IMR-90 (cell line): Measurements from ENCODE around the gene PDE11A. TPM values are rescaled to one million over a fixed set of nuclear protein-coding genes. Genes with fewer than 3 reads are reported as not detected.

Source experiments
- ATAC-seq: fragments of 200-7000 bp; cut with Tn5 transposase; 2 replicates; pipeline ENCODE4 v1.9.1; 2020; ENCODE audit warnings: low read depth, mild to moderate bottlenecking, moderate library complexity
- BruUV-seq: library from RNA; stranded (reverse); fragments of 400-500 nt; replicated peaks from 2 replicates; lab custom pipeline; 2021; lab: Mats Ljungman, UMichigan
- CTCF ChIA-PET: fragments of 300-600 bp; formaldehyde crosslinking; extraction: SDS; loops from one replicate; lab custom pipeline; 2021; ENCODE audit warnings: antibody characterized with exemption; lab: Yijun Ruan, JAX
- POLR2A ChIA-PET: fragments of 300-600 bp; sonication (Branson Sonifier 250); formaldehyde crosslinking; loops from one replicate; lab custom pipeline; 2022; ENCODE audit warnings: antibody characterized with exemption; ENCODE audit not compliant: unreplicated experiment; lab: Charles Lee
- DNase-seq: peaks from one replicate; pipeline ENCODE4 v3.0.0; 2013
- H2AFZ ChIP-seq: replicated peaks from 2 replicates; pipeline ENCODE3; 2013; ENCODE audit warnings: low read length, mild to moderate bottlenecking; ENCODE audit not compliant: poor library complexity
- H2AK5ac ChIP-seq: 2 replicates; pipeline ENCODE4 v1.6.1; 2013; ENCODE audit warnings: low read depth, low read length, inconsistent platforms
- H2AK9ac ChIP-seq: replicated peaks from 2 replicates; pipeline ENCODE3; 2013; ENCODE audit warnings: mild to moderate bottlenecking, low read depth, low read length, moderate library complexity; ENCODE audit not compliant: poor library complexity
- H2BK120ac ChIP-seq: 2 replicates; pipeline ENCODE4 v1.6.1; 2013; ENCODE audit warnings: low read depth, low read length, inconsistent platforms
- H2BK15ac ChIP-seq: 3 replicates; pipeline ENCODE4 v1.6.1; 2013; ENCODE audit warnings: low read depth, low read length, inconsistent platforms
- H2BK20ac ChIP-seq: 2 replicates; pipeline ENCODE4 v1.6.1; 2013; ENCODE audit warnings: low read depth, mild to moderate bottlenecking, inconsistent platforms, low read length, moderate library complexity
- H2BK5ac ChIP-seq: 2 replicates; pipeline ENCODE4 v1.6.1; 2013; ENCODE audit warnings: mild to moderate bottlenecking, low read depth, low read length, inconsistent platforms; ENCODE audit not compliant: poor library complexity, severe bottlenecking
- H3K14ac ChIP-seq: replicated peaks from 2 replicates; pipeline ENCODE4 v1.6.1; 2013; ENCODE audit warnings: low read depth, low read length, inconsistent platforms
- H3K18ac ChIP-seq: 2 replicates; pipeline ENCODE4 v1.6.1; 2013; ENCODE audit warnings: low read depth, low read length, control low read depth
- H3K23ac ChIP-seq: 2 replicates; pipeline ENCODE4 v1.6.1; 2013; ENCODE audit warnings: low read depth, low read length, inconsistent platforms
- H3K27ac ChIP-seq: 2 replicates; pipeline ENCODE4 v1.5.1; 2013; ENCODE audit warnings: mild to moderate bottlenecking, control low read depth, low read length; ENCODE audit not compliant: insufficient read depth
- H3K27me3 ChIP-seq: 2 replicates; pipeline ENCODE4 v1.6.1; 2013; ENCODE audit warnings: low read length; ENCODE audit not compliant: control insufficient read depth, insufficient read depth
- H3K36me3 ChIP-seq: 2 replicates; pipeline ENCODE4 v1.6.1; 2013; ENCODE audit warnings: low read length, mixed read lengths; ENCODE audit not compliant: control insufficient read depth, insufficient read depth
- H3K4ac ChIP-seq: 2 replicates; pipeline ENCODE4 v1.6.1; 2013; ENCODE audit warnings: low read depth, low read length, inconsistent platforms
- H3K4me1 ChIP-seq: 2 replicates; pipeline ENCODE4 v1.6.1; 2013; ENCODE audit warnings: low read length, mixed read lengths; ENCODE audit not compliant: control insufficient read depth, insufficient read depth
- H3K4me2 ChIP-seq: 2 replicates; pipeline ENCODE4 v1.6.1; 2013; ENCODE audit warnings: low read depth, mild to moderate bottlenecking, control low read depth, low read length, moderate library complexity
- H3K4me3 ChIP-seq: 2 replicates; pipeline ENCODE4 v1.5.1; 2013; ENCODE audit warnings: low read depth, mild to moderate bottlenecking, control low read depth, low read length, moderate library complexity; ENCODE audit not compliant: insufficient read depth
- H3K56ac ChIP-seq: 2 replicates; pipeline ENCODE4 v1.6.1; 2013; ENCODE audit warnings: low read length, inconsistent platforms; ENCODE audit not compliant: insufficient read depth; ENCODE audit errors: extremely low read depth
- H3K79me1 ChIP-seq, 2 experiments: 2 replicates each; pipeline ENCODE4 v1.6.1; 2013; ENCODE audit warnings: low read length in 2 of 2, inconsistent platforms in 1 of 2, low read depth in 1 of 2
- H3K9ac ChIP-seq: 2 replicates; pipeline ENCODE4 v1.6.1; 2013; ENCODE audit warnings: low read depth, low read length, control low read depth
- H3K9me1 ChIP-seq: 2 replicates; pipeline ENCODE4 v1.6.1; 2013; ENCODE audit warnings: low read length, inconsistent platforms; ENCODE audit not compliant: insufficient read depth
- H3K9me3 ChIP-seq: 2 replicates; pipeline ENCODE4 v1.6.1; 2013; ENCODE audit warnings: low read length; ENCODE audit not compliant: control insufficient read depth, insufficient read depth
- H4K20me1 ChIP-seq: 2 replicates; pipeline ENCODE4 v1.6.1; 2013; ENCODE audit warnings: low read length, inconsistent platforms; ENCODE audit not compliant: insufficient read depth
- H4K5ac ChIP-seq: 2 replicates; pipeline ENCODE4 v1.6.1; 2013; ENCODE audit warnings: mild to moderate bottlenecking, low read depth, low read length, control low read depth
- H4K8ac ChIP-seq, 2 experiments: 2 replicates each; pipeline ENCODE4 v1.6.1; 2013; ENCODE audit warnings: low read depth in 2 of 2, low read length in 2 of 2, control low read depth in 1 of 2, inconsistent platforms in 1 of 2
- H4K91ac ChIP-seq: 2 replicates; pipeline ENCODE4 v1.6.1; 2013; ENCODE audit warnings: low read depth, low read length, inconsistent platforms; ENCODE audit not compliant: insufficient read depth
- BHLHE40 ChIP-seq: fragments of 150-350 bp; IDR thresholded peaks from 2 replicates; pipeline ENCODE4 v1.6.1; 2016; ENCODE audit warnings: mild to moderate bottlenecking, low read depth, low read length
- FOS ChIP-seq: fragments of 150-350 bp; IDR thresholded peaks from 2 replicates; pipeline ENCODE4 v1.6.1; 2016; ENCODE audit warnings: low read depth, low read length
- MAFK ChIP-seq: IDR thresholded peaks from 2 replicates; pipeline ENCODE4 v1.6.1; 2012; ENCODE audit warnings: low read depth, low read length, improper control_type of control experiment
- MAZ ChIP-seq: IDR thresholded peaks from 2 replicates; pipeline ENCODE4 v1.6.1; 2012; ENCODE audit warnings: low read depth, mild to moderate bottlenecking, low read length, improper control_type of control experiment, moderate library complexity, borderline replicate concordance
- MXI1 ChIP-seq: IDR thresholded peaks from 2 replicates; pipeline ENCODE4 v1.6.1; 2012; ENCODE audit warnings: low read depth, mild to moderate bottlenecking, low read length, moderate library complexity, borderline replicate concordance
- NFE2L2 ChIP-seq: fragments of 150-350 bp; IDR thresholded peaks from 2 replicates; pipeline ENCODE4 v1.6.1; 2016; ENCODE audit warnings: low read depth, mild to moderate bottlenecking, low read length
- POLR2A ChIP-seq: IDR thresholded peaks from 2 replicates; pipeline ENCODE4 v1.6.1; 2012; ENCODE audit warnings: mild to moderate bottlenecking, low read depth, low read length
- RAD21 ChIP-seq: IDR thresholded peaks from 2 replicates; pipeline ENCODE4 v1.6.1; 2012; ENCODE audit warnings: low read length, improper control_type of control experiment
- RCOR1 ChIP-seq: IDR thresholded peaks from 2 replicates; pipeline ENCODE4 v1.6.1; 2012; ENCODE audit warnings: mild to moderate bottlenecking, low read length, improper control_type of control experiment; ENCODE audit not compliant: insufficient replicate concordance
- RFX5 ChIP-seq: IDR thresholded peaks from 2 replicates; pipeline ENCODE4 v1.8.0; 2012; ENCODE audit warnings: low read depth, mild to moderate bottlenecking, low read length, moderate library complexity
- SMC3 ChIP-seq: fragments of 150-350 bp; IDR thresholded peaks from 2 replicates; pipeline ENCODE4 v1.6.1; 2016; ENCODE audit warnings: low read depth, mild to moderate bottlenecking, antibody characterized with exemption, low read length, moderate library complexity
- WGBS, 2 experiments: methylation state at CpG; one replicate each; pipeline versions ENCODE4 v1.1.5 to v1.1.7; 2013; ENCODE audit warnings: missing lambda C conversion rate in 2 of 2; ENCODE audit not compliant: insufficient read length in 1 of 2; ENCODE audit errors: extremely low coverage in 2 of 2; 5-methylcytosine and 5-hydroxymethylcytosine counted together
- dilution Hi-C: fragments of 300-500 bp; cut with HindIII; formaldehyde crosslinking; loops from one replicate; pipeline ENCODE4 v1.14.3; 2018; ENCODE audit warnings: low sequenced_read_pairs; ENCODE audit not compliant: unreplicated experiment
- in situ Hi-C: fragments of 300-500 bp; cut with MboI; formaldehyde crosslinking; loops from 3 replicates; pipeline ENCODE4 v1.14.3; 2019; ENCODE audit warnings: low sequenced_read_pairs, inconsistent platforms, mixed read lengths
- intact Hi-C: fragments of 100-400 bp; cut with micrococcal nuclease; formaldehyde crosslinking; loops from 2 replicates; pipeline ENCODE4 v1.10.0; 2022
- polyA plus RNA-seq, 3 experiments: library from polyadenylated mRNA; depleted of rRNA; stranded (reverse); fragments of >200 nt; gene quantifications; 2 replicates each; pipeline ENCODE4 v1.2.3, GENCODE V29; 2012; ENCODE audit warnings: low replicate concordance in 1 of 3
- total RNA-seq: library from RNA; depleted of rRNA; stranded (reverse); fragments of >200 nt; gene quantifications from 2 replicates; pipeline ENCODE4 v1.2.3, GENCODE V29; 2012
- TF ChIP-seq, protein P1 (sequence below): fragments of 150-350 bp; IDR thresholded peaks from 2 replicates; pipeline ENCODE4 v1.6.1; 2017; ENCODE audit warnings: mild to moderate bottlenecking, antibody characterized with exemption, low read length, low read depth
- TF ChIP-seq, protein P2 (sequence below): conservative IDR thresholded peaks from 2 replicates; pipeline ENCODE4 v1.5.1; 2012; ENCODE audit warnings: mild to moderate bottlenecking, low read depth, low read length, improper control_type of control experiment
- TF ChIP-seq, protein P3 (sequence below): fragments of 150-350 bp; IDR thresholded peaks from 2 replicates; pipeline ENCODE4 v1.6.1; 2016; ENCODE audit warnings: low read depth, mild to moderate bottlenecking, low read length, moderate library complexity, borderline replicate concordance

Gene PDE11A
- total and polyA plus RNA-seq, 2 of the 4 experiments (the other 2 are of a cell fraction) = 0.21 to 0.72 TPM

DNA sequence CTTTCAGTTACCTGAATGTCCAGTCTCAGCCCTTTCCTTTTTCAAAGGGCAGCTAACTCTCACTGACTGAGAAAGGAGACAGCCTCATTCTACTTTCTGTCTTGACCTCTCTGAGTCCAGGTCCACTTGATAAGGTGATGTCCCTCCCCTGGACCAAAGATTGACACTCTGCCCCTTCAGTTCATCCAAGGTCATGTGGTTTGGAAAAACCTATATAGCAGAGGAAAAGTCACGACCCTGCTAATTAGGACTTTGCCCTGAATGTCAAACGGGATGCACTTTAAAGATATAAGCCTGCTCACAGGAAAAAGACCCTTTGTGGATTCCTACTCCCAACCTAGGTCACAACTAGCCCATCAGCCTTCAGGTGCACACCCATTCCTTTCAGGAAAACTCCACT lies 471.7 kb downstream of the PDE11A start:
- H3K27me3 ChIP-seq = peaks cover 10% of the 10 kb centered on the region
- H4K5ac ChIP-seq = no peak overlapping the region
- H3K9ac ChIP-seq = no peak overlapping the region
- H3K4me1 ChIP-seq = peaks cover 2% of the 10 kb centered on the region; the same call in 1 of the 2 replicates
- H2BK15ac ChIP-seq = no peak overlapping the region
- no TSS peak for BruUV-seq
- POLR2A ChIA-PET = no interaction called here
- CTCF ChIA-PET = no interaction called here
- no peak overlapping the region for H3K27ac ChIP-seq
- no CpG with 5 or more reads among the region's 2 CpGs for WGBS, 2 experiments
- no peaks in the 10 kb centered on the region for H3K9me3 ChIP-seq
- H3K4ac ChIP-seq = no peak overlapping the region
- intact Hi-C loops (loop anchor here (5.0 to 10.0 kb wide), 3 partner anchors 121 to 336 kb away; partner anchors contain the start of gene NFE2L2), dilution Hi-C loops (no loop called here), in situ Hi-C loops (loop anchor here (10.0 kb wide), 3 partner anchors 106 to 436 kb away; no protein-coding TSS in a partner anchor)
- no peak overlapping the region for H3K14ac ChIP-seq
- no peak overlapping the region for H2AFZ ChIP-seq
- ATAC-seq = no peak
- no peak overlapping the region for H3K23ac ChIP-seq
- H4K20me1 ChIP-seq = no peaks in the 10 kb centered on the region
- H3K9me1 ChIP-seq = no peaks in the 10 kb centered on the region
- H4K91ac ChIP-seq = no peak overlapping the region
- TF ChIP-seq MXI1 (no peak), SMC3 (no peak), RAD21 (no peak), FOS (no peak), POLR2A (no peak), BHLHE40 (no peak), MAFK (no peak), MAZ (no peak), RFX5 (no peak), RCOR1 (no peak), NFE2L2 (no peak)
- TF ChIP-seq, protein P1, sequence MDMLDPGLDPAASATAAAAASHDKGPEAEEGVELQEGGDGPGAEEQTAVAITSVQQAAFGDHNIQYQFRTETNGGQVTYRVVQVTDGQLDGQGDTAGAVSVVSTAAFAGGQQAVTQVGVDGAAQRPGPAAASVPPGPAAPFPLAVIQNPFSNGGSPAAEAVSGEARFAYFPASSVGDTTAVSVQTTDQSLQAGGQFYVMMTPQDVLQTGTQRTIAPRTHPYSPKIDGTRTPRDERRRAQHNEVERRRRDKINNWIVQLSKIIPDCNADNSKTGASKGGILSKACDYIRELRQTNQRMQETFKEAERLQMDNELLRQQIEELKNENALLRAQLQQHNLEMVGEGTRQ = no peak
- TF ChIP-seq, protein P2, sequence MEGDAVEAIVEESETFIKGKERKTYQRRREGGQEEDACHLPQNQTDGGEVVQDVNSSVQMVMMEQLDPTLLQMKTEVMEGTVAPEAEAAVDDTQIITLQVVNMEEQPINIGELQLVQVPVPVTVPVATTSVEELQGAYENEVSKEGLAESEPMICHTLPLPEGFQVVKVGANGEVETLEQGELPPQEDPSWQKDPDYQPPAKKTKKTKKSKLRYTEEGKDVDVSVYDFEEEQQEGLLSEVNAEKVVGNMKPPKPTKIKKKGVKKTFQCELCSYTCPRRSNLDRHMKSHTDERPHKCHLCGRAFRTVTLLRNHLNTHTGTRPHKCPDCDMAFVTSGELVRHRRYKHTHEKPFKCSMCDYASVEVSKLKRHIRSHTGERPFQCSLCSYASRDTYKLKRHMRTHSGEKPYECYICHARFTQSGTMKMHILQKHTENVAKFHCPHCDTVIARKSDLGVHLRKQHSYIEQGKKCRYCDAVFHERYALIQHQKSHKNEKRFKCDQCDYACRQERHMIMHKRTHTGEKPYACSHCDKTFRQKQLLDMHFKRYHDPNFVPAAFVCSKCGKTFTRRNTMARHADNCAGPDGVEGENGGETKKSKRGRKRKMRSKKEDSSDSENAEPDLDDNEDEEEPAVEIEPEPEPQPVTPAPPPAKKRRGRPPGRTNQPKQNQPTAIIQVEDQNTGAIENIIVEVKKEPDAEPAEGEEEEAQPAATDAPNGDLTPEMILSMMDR = no peak
- TF ChIP-seq, protein P3, sequence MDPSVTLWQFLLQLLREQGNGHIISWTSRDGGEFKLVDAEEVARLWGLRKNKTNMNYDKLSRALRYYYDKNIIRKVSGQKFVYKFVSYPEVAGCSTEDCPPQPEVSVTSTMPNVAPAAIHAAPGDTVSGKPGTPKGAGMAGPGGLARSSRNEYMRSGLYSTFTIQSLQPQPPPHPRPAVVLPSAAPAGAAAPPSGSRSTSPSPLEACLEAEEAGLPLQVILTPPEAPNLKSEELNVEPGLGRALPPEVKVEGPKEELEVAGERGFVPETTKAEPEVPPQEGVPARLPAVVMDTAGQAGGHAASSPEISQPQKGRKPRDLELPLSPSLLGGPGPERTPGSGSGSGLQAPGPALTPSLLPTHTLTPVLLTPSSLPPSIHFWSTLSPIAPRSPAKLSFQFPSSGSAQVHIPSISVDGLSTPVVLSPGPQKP = no peak
- no peak overlapping the region for H3K56ac ChIP-seq
- H2BK120ac ChIP-seq = no peak overlapping the region
- no peak overlapping the region for H3K18ac ChIP-seq
- H2AK9ac ChIP-seq = no peak overlapping the region
- no peaks in the 10 kb centered on the region for H3K36me3 ChIP-seq
- H2AK5ac ChIP-seq = no peak overlapping the region
- H3K4me3 ChIP-seq = no peak overlapping the region
- no peak overlapping the region for H3K4me2 ChIP-seq
- DNase-seq = no peak
- no peak overlapping the region for H4K8ac ChIP-seq
- no peak overlapping the region for H2BK20ac ChIP-seq
- H3K79me1 ChIP-seq = no peaks in the 10 kb centered on the region
- H2BK5ac ChIP-seq = no peak overlapping the region
